Stromal cell of bone marrow (primary cell): Measurements from ENCODE around the gene OXNAD1.

Experiments
- DNase-seq: peaks from one replicate; pipeline ENCODE4 v3.0.0-alpha.2; 2012; ENCODE audit warnings: low read depth

Gene OXNAD1

DNA sequence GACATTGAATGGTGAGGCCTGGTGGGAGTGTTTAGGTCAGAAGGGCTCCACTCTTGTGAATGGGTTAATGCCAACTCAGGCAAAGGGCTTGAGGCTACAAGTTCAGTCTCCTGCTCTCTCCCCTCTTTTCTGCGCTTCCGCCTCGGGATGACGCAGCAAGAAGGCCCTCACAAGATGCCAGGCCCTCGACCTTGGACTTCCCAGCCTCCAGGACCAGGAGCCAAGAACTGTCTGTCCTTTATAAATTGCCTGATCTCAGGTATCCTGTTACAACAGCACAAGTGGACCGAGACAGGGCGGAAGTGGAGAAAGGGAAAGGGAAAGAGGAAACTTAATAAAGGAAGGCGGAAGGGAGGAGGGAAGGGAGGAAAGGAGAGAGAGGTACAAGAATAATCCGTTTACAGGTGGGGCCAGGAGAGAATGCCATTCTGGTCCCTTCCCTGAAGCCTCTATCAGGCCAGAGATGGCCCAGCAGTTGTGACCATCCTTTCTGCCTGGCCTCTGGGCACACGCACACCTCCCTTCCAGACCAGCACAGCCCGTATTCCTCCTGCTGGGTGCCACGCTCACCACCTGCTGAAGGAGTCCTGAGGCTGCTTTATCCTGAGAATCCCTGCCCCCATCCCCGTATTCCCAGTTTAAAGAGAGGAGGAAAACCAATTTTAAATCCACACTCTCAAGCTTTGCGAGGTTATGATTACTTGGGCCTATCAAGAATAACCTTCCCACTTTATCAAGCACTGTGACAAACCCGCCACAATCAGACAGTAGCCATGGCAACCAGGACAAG is 64.2 kb downstream of the OXNAD1 start:
- DNase-seq = no peak

DNA sequence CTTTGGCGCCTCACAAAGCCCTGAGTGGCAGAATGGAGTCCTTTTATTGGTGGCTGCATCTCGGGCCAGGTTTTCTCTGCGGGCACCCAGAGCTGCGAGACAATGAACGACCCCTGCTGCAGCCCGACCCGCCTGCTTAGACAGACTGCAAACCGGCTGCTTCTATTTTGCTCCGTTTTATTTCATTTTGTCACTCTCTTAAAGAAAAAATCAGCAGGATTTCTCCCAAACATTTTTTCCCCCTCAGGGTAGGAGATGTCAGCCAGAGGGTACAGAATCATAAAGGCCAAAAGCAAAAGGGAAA is 64.8 kb downstream of the OXNAD1 start:
- no peak for DNase-seq

DNA sequence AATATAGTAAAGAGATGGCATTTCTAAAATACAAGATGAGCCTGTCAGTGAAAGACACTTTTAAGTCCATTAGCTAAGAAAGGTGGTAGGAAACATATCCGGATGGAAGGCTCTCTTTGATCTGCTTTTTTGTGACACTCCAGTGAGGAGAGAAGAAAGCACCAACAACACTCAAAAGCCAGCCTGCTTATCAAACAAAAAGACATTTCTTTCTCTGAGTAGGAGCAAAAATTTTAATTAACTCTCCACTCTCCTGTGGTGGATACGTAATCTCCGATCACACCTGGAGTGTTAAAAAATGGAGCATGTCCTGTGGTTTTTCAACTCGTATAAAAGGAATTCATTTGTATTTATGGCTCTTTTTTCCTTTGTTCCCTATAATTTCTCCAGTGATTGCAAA is 65.3 kb downstream of the OXNAD1 start:
- no peak for DNase-seq

DNA sequence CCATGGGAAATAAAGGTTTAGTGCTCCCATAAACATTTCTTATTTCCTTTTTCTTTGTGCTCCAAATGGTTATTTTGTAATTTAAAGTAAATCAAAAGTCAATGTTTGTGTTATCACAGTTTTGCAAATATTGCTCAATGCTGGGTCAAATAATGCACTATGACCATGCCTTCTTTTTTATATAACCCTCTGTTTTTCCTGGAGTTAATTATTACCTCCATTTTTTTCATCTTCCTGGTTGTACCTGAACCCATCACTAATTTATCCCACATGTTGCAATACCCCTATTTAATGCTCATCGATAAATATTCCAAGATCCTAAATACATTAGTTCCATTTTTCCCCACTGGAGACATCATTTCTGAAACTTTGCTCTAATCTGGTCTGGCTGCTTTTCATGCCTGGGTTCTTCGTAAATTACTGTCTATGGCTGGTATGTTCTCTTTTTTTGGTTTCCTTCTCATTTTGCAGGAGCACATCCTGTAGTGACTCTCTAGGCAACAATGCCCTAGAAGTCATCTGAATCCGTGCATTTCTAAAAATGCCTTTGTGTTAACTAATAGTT is 66.4 kb downstream of the OXNAD1 start:
- no peak for DNase-seq

DNA sequence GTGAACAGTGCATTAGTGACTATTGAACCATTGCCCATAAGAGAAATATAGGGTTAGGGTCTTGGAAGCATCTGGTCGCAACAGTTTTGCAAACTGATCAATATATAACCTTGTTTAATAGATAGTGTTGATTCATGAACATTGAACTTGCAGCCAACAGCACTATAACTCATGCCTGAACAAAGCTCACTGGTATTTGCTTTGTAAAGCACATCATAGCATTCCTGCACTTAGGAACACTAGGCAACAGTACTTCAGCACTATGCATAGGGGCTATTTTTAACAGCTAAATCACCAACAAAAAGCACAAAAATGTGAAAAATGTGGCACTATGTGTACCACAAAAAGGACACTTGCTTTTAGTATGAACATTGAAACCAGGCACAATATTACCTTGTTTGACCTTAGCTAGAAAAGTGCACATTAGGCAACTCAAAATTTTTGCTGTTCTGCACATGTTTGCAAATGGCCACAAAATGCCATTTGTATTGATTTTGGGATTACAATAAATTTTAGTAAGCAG is 68.0 kb downstream of the OXNAD1 start:
- no peak for DNase-seq

DNA sequence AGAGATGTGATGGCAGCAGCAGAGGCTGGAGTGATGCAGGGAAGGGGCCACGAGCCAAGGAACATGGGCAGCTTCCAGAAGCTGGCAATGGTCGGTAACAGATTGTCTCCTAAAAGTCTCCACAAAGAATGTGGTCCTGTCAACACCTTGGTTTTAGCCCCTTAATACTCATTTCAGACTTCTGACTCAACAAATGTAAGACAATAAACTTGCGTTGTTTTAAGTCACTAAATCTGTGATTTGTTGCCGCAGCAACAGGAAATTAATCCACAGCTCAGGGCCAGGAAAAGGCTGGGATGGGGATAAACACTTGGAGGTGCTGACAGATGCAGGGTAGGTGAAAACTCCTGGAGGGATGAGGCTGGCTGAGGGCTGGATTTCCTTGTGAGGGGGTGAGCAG is 69.9 kb downstream of the OXNAD1 start:
- no peak for DNase-seq

DNA sequence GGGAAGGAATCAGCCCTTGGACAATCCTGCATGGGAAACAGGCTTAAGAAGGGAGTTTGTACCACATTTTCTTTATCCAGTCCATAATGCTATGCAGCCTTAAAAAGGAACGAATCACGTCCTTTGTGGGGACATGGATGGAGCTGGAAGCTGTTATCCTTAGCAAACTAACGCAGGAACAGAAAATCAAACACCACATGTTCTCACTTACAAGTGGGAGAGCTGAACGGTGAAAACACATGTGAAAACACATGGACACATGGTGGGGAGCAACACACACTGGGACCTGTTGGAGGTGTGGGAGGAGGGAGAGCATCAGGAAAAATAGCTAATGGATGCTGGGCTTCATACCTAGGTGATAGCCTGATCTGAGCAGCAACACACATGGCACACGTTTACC is 70.3 kb downstream of the OXNAD1 start:
- DNase-seq = no peak

DNA sequence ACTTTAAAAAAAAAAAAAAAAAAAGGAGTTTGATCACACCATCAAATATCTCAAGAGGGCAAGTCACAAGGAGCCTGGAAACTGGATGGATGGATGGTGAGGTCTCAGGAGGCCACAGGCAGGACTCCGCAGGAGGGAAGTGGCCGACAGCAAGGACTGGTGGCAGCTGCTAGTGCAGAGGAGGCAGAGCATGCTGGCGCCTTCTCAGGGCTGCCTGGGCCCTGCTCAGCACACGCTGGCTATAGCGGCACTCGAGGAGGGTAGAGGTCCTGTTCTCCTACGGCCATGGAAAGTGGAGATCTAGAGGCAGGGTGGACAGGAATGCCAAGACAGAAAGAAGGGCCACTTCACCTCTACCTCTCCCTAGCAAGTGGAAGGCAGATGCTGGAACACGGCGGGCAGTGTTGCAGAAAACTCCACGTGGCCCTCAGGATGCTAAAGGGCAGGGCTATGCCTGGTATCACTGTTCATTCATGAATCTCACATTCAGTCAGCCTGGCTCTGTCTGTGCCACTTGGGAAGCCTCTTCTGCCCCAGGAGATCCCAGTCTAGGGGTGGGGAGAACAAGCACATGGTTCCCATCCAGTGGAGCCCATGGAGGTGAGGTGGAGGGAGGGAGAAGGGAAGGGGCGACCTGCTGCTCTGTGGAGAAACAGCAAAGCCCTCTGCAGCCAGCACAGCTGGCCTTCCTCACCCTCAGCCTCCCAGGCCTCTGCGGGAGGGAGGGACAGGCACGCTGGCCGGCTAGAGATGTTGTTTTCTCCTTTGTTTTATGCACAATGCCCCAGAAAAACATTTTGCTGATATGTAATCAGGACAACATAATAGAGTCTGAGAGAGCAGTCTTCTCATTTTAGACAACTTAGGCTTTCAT is 71.0 kb downstream of the OXNAD1 start:
- no peak for DNase-seq

DNA sequence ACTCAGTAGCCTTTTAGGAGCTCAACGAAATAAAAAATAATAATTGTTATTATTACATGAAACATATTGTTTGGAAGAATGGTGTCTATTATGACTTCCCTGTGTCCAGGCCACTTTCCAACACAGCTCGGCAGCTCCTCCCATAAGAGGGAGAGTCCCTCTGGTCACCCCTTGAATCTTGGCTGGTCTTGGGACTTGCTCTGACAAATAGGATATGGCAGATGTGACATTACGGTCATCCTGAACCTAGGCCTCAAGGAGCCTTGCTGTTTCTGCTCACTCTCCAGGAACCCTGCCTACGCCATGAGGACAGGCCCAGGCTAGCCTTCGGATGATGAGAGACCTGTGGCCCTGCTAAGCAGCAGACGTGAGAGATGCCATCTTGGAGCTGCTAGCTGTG is 71.8 kb downstream of the OXNAD1 start:
- no peak for DNase-seq

DNA sequence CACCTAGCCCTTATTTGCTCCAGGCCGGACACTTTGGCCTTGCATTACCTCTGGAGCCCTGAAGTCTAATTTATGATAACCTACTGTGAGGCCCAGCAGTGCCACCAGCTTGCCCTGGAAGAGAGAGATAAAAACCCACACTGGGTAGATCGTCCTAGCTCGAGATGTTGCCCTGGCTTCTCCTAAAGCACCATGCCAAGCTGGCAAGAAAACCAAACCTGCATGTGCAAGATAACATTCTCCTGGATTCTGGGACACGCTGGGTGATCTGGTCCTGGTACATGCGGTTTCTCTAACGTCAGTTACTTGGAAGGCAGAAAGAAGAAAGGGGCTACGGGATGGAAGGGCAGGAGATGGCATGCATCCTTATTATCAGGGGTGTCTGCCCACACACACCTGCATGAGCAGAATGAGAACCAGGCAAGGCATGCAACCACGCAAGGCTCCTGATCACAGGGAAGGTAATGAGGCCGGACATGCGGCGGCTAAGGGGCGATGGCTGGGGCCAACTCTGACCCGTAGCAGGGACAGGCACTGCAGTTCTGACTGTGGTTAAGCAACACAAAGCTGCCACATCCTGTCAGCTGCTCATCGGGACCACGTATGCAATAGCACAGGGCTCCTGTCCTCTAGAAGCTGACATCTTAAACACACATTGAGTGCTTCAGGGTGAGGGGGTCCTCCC is 73.0 kb downstream of the OXNAD1 start:
- no peak for DNase-seq

DNA sequence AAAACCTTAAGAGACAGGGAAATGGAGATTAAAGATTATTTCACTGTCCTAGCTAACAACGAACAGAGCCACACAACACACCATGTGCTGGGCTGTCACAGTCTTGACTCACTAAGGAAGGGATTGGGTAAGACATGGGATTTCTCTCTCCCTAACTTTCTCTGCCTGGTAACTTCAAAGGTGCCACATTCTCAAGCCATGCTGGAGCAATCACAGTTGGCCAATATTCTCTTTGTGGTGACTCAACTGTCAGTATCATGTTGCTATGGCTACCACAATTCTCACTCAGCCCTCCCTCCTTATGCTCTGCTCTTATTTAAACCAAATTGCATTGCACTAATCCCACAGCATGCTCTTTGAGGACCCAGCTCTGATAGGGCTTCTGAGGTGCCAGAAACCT is 74.0 kb downstream of the OXNAD1 start:
- DNase-seq = peak; percentile 94

DNA sequence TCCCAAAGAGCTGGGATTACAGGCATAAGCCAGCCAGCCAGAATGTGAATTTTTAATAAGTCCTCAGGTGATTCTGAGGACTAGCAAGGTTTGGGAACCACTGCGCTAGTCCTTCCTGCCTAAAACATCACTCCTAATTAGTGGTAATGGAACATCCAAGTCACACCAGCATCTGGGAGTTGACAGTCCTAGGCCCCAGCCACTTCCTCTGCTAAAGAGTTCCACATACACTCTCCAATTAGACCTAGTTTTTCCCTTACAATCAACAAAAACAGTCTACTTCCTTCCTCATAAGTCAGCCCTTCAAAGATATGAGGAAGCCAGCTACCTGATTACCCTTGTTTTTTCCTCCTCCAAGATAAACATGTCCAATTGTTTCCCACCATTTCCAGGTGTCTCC is 78.1 kb downstream of the OXNAD1 start:
- no peak for DNase-seq

DNA sequence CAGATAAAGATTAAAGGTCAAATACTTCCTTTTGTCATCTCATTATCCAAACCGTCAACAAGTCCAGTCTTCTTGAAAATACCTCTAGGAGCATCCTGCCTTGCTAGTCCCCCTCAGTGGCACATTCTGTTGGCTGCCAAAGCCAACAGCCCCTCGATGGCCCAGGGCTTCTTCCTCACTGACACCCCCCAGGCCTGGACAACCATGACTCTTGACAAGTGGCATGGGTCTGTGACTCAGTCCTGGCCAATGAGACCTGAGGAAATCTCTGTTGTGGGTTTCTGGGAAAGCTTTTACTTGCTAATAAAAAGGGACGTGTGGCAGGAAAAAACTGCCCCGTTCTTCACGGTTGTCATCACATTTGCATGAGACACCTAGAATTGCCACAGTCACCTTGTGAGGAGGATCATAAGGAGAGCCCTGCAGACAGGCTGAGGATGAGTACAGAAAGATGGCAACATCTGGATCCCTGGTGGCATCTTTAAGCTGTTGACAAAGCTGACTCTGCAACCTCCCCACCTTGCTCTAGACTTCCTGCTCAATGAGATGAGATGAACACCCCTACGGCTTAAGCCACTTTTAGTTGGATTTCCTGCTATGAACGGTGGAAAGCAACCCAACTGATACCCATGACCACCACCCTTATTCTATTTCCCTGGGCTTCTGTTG is 81.5 kb downstream of the OXNAD1 start:
- no peak for DNase-seq

DNA sequence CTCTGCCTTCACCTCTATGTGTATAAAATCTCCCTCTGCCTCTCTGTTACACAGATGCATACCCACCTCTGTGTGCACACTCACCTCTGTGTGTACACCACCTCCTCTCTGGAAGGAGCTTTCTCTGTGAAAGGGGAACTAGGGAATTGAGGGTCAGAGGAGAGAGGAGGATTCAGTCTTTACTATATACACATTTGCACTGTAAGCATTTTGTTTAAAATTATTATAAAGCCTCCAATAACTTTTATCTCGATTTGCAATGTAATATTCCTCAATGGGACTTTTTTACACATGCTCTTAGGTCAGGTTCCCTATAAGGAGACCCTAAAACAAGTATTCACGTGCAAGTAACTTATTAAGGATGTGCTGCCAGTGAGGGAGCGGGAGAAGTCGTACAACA is 82.5 kb downstream of the OXNAD1 start:
- no peak for DNase-seq

DNA sequence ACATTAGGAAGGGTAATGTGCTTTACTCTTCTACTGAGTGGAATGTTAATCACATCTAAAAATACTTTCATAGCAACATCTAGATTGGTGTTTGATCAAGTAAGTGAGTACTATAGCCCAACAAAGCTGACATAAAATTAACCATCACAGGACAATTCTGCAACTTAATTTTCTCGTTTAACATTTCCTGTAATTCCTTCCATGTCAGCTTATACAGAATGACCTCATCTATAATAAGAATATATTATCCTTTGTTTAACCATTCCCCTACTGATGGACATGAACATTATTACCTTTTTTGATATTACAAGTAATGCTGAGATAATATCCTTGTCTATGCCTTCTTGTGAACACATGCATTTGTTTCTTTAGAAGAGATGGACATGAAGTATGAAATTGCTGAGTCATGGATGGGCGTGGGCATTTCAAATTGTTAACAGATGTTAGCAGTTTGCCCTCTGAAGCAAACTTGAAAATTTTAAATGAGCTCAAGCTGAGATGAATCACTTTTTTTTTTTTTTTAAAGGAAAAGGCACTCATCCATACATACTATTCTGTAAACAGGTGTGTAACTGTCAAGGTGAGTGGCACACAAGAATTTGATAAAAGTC is 85.1 kb downstream of the OXNAD1 start:
- DNase-seq = peak; percentile 81

DNA sequence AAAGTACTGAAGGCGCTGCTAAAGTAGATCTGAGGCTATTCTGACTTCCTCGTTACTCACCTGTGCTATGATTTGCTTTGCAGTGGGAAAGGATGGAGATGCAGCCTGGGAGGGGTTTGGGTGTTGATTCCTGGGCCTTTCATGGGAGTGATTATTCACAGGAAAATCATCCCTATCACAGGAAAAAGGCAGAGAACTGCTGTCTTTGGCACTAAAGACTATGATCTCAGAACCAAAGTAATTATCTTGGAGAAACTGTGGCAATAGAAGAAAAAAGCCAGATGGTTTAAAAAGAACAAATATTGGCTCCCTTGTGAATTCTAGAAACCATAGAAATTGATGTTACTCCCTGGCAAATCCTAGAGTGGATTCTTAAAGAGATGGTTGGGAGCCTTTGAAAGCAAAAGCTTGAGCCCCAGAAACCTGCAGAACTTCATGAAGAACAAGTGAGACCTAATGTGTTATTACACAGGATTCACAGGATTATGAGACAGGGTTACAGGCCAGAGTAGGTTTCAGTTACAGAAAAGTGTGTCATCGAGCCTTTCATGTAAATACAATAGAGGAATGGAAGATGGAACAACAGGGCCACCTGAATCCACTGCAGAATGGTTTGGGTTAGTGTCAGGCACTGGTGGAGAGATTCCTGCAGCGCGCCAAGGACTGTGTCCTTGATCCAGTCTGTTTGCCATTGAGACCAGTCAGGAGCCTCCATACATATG is 85.7 kb downstream of the OXNAD1 start:
- peak; percentile 77 for DNase-seq

DNA sequence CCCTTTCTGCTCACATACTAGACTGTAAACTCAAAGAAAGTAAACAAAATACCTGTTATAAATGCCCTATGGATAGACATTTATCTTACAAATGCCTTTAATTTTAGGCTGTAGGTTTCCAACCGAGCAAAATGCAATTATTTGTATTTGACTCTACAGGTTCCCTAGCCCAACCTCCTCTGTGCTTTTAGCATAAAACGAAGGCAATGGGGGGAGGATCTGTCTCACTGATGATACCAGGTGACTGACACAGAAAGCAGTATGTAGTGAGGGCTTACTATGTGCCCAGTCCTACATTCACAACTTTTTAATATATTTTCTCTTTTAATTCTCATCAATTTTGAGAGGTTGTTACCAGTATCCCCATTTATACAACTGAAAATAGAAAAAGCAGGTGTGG is 87.4 kb downstream of the OXNAD1 start:
- DNase-seq = no peak

DNA sequence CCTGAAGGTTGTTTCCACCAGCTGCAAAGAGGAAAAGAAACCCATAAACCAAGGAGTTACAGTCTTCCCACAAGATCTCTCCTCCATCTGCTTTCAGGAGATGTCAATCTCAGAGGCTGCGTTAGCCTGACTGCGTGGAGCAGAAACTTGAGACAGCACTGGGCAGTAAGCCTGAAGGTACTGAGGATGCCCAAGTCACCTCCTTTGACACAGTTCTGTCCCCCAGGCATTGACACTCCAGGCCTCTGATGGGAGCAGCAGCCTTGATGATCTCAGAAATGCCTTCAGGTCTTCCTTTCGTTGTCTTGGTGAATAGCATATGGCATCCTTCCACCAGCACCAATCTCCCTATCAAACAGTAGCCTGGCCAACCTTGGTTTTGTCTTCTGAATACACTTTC is 89.3 kb downstream of the OXNAD1 start:
- no peak for DNase-seq
